HepG2 (cell line): ENCODE results near the gene ANKRD44. TPM values are rescaled to one million over a fixed set of nuclear protein-coding genes. Genes with fewer than 3 reads are reported as not detected.

Experiments
- ATAC-seq: fragments of 200-7000 bp; cut with Tn5 transposase; 3 replicates; pipeline ENCODE4 v1.9.1; 2020; ENCODE audit warnings: mild to moderate bottlenecking, moderate library complexity
- BruUV-seq: library from RNA; stranded (reverse); fragments of 400-500 nt; replicated peaks from 2 replicates; lab custom pipeline; 2021; lab: Mats Ljungman, UMichigan
- CTCF ChIA-PET: fragments of 300-600 bp; formaldehyde crosslinking; extraction: SDS; loops from one replicate; lab custom pipeline; 2021; ENCODE audit warnings: low total read pairs, inconsistent platforms, low intra/inter-chr PET ratio; lab: Yijun Ruan, JAX
- POLR2A ChIA-PET: fragments of 350-600 bp; sonication (Branson Sonifier 250); formaldehyde crosslinking; loops from one replicate; lab custom pipeline; 2020; ENCODE audit warnings: antibody characterized with exemption, inconsistent platforms; lab: Yijun Ruan, JAX
- DNase-seq: peaks from one replicate; pipeline ENCODE4 v3.0.0-alpha.2; 2015; ENCODE audit warnings: low spot score
- FAIRE-seq: peaks from 3 replicates; lab custom pipeline; 2011; peaks lifted over from hg19 to GRCh38; lab: Jason Lieb, UNC
- H2AFZ ChIP-seq: one replicate; pipeline ENCODE4 v1.6.1; 2011; ENCODE audit warnings: low read length, inconsistent platforms
- H3K27ac ChIP-seq: fragments of 300-600 bp; 3 replicates; pipeline ENCODE4 v1.8.0; 2011; ENCODE audit warnings: mixed run types, mild to moderate bottlenecking, mixed read lengths, low read length, inconsistent platforms; ENCODE audit not compliant: insufficient read depth; ENCODE audit errors: extremely low read length
- H3K27me3 ChIP-seq, 2 experiments: fragments of 200-600 bp in 1 of 2; 2 replicates in 1 of 2; 3 replicates in 1 of 2; pipeline versions ENCODE4 v1.6.0 to v1.8.0; 2011; ENCODE audit warnings: low read length in 2 of 2, mild to moderate bottlenecking in 2 of 2, moderate library complexity in 2 of 2, inconsistent platforms in 1 of 2; ENCODE audit not compliant: insufficient read depth in 2 of 2, control insufficient read depth in 1 of 2
- H3K36me3 ChIP-seq, 2 experiments: fragments of 200-600 bp in 1 of 2; replicated peaks in 1 of 2; 2 replicates in 1 of 2; 3 replicates in 1 of 2; pipeline versions ENCODE4 v1.5.1 to v1.8.0; 2011; ENCODE audit warnings: low read length in 2 of 2, inconsistent platforms in 1 of 2; ENCODE audit not compliant: insufficient read depth in 2 of 2, control insufficient read depth in 1 of 2
- H3K4me1 ChIP-seq: 2 replicates; pipeline ENCODE4 v1.5.1; 2012; ENCODE audit warnings: low read length, inconsistent platforms; ENCODE audit not compliant: insufficient read depth
- H3K4me2 ChIP-seq: 2 replicates; pipeline ENCODE4 v1.6.0; 2011; ENCODE audit warnings: low read depth, low read length, inconsistent platforms
- H3K4me3 ChIP-seq, 3 experiments: fragments of 200-600 bp in 1 of 3; sonication (generic), shearing (Covaris generic) in 1 of 3; replicated peaks in 1 of 3; 2 replicates each; pipeline ENCODE4 v1.5.1; 2011 to 2016; ENCODE audit warnings: low read length in 3 of 3, inconsistent platforms in 2 of 3, low read depth in 2 of 3, mild to moderate bottlenecking in 2 of 3, control low read depth in 1 of 3, mixed read lengths in 1 of 3; ENCODE audit not compliant: insufficient read depth in 1 of 3
- H3K79me2 ChIP-seq: one replicate; pipeline ENCODE4 v1.6.1; 2011; ENCODE audit warnings: low read length, inconsistent platforms; ENCODE audit not compliant: insufficient read depth
- H3K9ac ChIP-seq: 2 replicates; pipeline ENCODE4 v1.6.0; 2011; ENCODE audit warnings: mild to moderate bottlenecking, low read depth, low read length, inconsistent platforms; ENCODE audit not compliant: insufficient read depth
- H3K9me3 ChIP-seq: 2 replicates; pipeline ENCODE4 v1.5.1; 2012; ENCODE audit warnings: mild to moderate bottlenecking, low read length
- H4K20me1 ChIP-seq: 2 replicates; pipeline ENCODE4 v1.6.0; 2011; ENCODE audit warnings: inconsistent platforms, mild to moderate bottlenecking, low read length, moderate library complexity; ENCODE audit not compliant: insufficient read depth
- FOSL2 ChIP-seq: sonication (generic); formaldehyde crosslinking; IDR thresholded peaks from 2 replicates; pipeline ENCODE4 v1.4.0; 2020; ENCODE audit warnings: missing genetic modification reagents
- HDAC1 ChIP-seq: sonication (generic); formaldehyde crosslinking; IDR thresholded peaks from 2 replicates; pipeline ENCODE4 v1.5.1; 2020; ENCODE audit warnings: mild to moderate bottlenecking, missing genetic modification reagents
- HNF4G ChIP-seq, 2 experiments: sonication (generic) in 1 of 2; formaldehyde crosslinking in 1 of 2; IDR thresholded peaks; 2 replicates each; pipeline versions ENCODE4 v1.4.0 to v1.6.1; 2011 to 2020; ENCODE audit warnings: borderline replicate concordance in 2 of 2, low read depth in 2 of 2, mild to moderate bottlenecking in 2 of 2, low read length in 1 of 2, missing genetic modification reagents in 1 of 2, moderate library complexity in 1 of 2
- IKZF4 ChIP-seq: sonication (generic); formaldehyde crosslinking; IDR thresholded peaks from 2 replicates; pipeline ENCODE4 v1.5.1; 2020; ENCODE audit warnings: borderline replicate concordance, mild to moderate bottlenecking, low read depth, missing genetic modification reagents; ENCODE audit errors: not compliant biosample characterization
- MED1 ChIP-seq: sonication (generic); formaldehyde crosslinking; IDR thresholded peaks from 2 replicates; pipeline ENCODE4 v1.4.0; 2020; ENCODE audit warnings: missing genetic modification reagents
- MLXIP ChIP-seq: sonication (generic); formaldehyde crosslinking; IDR thresholded peaks from 2 replicates; pipeline ENCODE4 v1.9.0; 2021; ENCODE audit warnings: missing genetic modification reagents, borderline replicate concordance
- NBN ChIP-seq: fragments of 450-650 bp; conservative IDR thresholded peaks from 2 replicates; pipeline ENCODE4 v1.6.1; 2017
- NCOA1 ChIP-seq: sonication (generic); formaldehyde crosslinking; IDR thresholded peaks from 2 replicates; pipeline ENCODE4 v1.9.0; 2021; ENCODE audit warnings: missing genetic modification reagents
- NFE2L1 ChIP-seq: sonication (generic); formaldehyde crosslinking; IDR thresholded peaks from 2 replicates; pipeline ENCODE4 v1.4.0; 2020; ENCODE audit warnings: missing genetic modification reagents, mild to moderate bottlenecking, borderline replicate concordance
- NFIB ChIP-seq: sonication (generic); formaldehyde crosslinking; IDR thresholded peaks from 2 replicates; pipeline ENCODE4 v1.9.0; 2021; ENCODE audit warnings: missing genetic modification reagents, mild to moderate bottlenecking, borderline replicate concordance
- NFYB ChIP-seq: sonication (generic); formaldehyde crosslinking; IDR thresholded peaks from 2 replicates; pipeline ENCODE4 v1.4.0; 2020; ENCODE audit warnings: missing genetic modification reagents
- POLR2AphosphoS2 ChIP-seq: IDR thresholded peaks from 2 replicates; pipeline ENCODE4 v1.6.1; 2011; ENCODE audit warnings: low read depth, low read length, improper control_type of control experiment
- RAD21 ChIP-seq: fragments of 450-650 bp; formaldehyde crosslinking; IDR thresholded peaks from 2 replicates; pipeline ENCODE4 v1.5.0; 2020; ENCODE audit warnings: mild to moderate bottlenecking
- RXRB ChIP-seq: IDR thresholded peaks from 2 replicates; pipeline ENCODE4 v1.6.1; 2016; ENCODE audit warnings: borderline replicate concordance, missing genetic modification reagents, missing compliant biosample characterization
- TBX3 ChIP-seq: fragments of 450-650 bp; IDR thresholded peaks from 2 replicates; pipeline ENCODE4 v1.6.1; 2017; ENCODE audit warnings: antibody characterized with exemption, mild to moderate bottlenecking, inconsistent platforms, borderline replicate concordance
- TCF7L2 ChIP-seq: IDR thresholded peaks from 2 replicates; pipeline ENCODE4 v1.6.1; 2011; ENCODE audit warnings: mild to moderate bottlenecking, low read depth, low read length, moderate library complexity
- ZKSCAN1 ChIP-seq: fragments of 150-350 bp; IDR thresholded peaks from 2 replicates; pipeline ENCODE4 v1.6.1; 2014; ENCODE audit warnings: low read length
- ZNF205 ChIP-seq: IDR thresholded peaks from 2 replicates; pipeline ENCODE4 v1.6.1; 2018; ENCODE audit warnings: missing biosample characterization, missing genetic modification reagents
- ZNF660 ChIP-seq: sonication (generic); formaldehyde crosslinking; IDR thresholded peaks from 2 replicates; pipeline ENCODE4 v1.5.1; 2020; ENCODE audit warnings: mild to moderate bottlenecking, low read depth, missing genetic modification reagents, borderline replicate concordance
- WGBS: methylation state at CpG from one replicate; pipeline ENCODE4 v1.1.6; 2017; ENCODE audit warnings: low lambda C conversion rate; 5-methylcytosine and 5-hydroxymethylcytosine counted together
- in situ Hi-C: cut with HindIII; loops from 2 replicates; pipeline ENCODE4 v1.10.0; 2017; ENCODE audit warnings: low pct_unique_long_range_greater_than_20kb; ENCODE audit not compliant: extremely low pct_ligation_motif_present
- intact Hi-C: fragments of 100-400 bp; cut with micrococcal nuclease; formaldehyde crosslinking; loops from one replicate; pipeline ENCODE4 v1.10.0; 2022; ENCODE audit not compliant: unreplicated experiment
- polyA plus RNA-seq, 8 experiments: library from polyadenylated mRNA; depleted of rRNA in 3 of 8; stranded (reverse) in 7 of 8; unstranded in 1 of 8; fragments of >200 nt; fragmentation: Illumina TruSeq in 4 of 8; extraction: Trizol in 4 of 8; gene quantifications; 2 replicates each; pipeline versions ENCODE4 v1.2.1 to v1.2.3, GENCODE V29; 2011 to 2016; ENCODE audit warnings: low read depth in 4 of 8, missing spikeins in 1 of 8, mixed read lengths in 1 of 8; ENCODE audit not compliant: insufficient read depth in 1 of 8
- total RNA-seq, 5 experiments: library from RNA; depleted of rRNA; stranded (reverse); fragments of >200 nt; fragmentation: Illumina TruSeq; extraction: Trizol; gene quantifications; 2 replicates each; pipeline ENCODE4 v1.2.3, GENCODE V29; 2016; ENCODE audit warnings: low read depth in 1 of 5
- TF ChIP-seq, protein P1 (sequence below): sonication (generic); formaldehyde crosslinking; IDR thresholded peaks from 2 replicates; pipeline ENCODE4 v1.4.0; 2020; ENCODE audit warnings: mild to moderate bottlenecking, missing genetic modification reagents

Gene ANKRD44
- total and polyA plus RNA-seq, 2 of the 13 experiments (the other 11 are each of a cell fraction or from before 2014, with no cell fraction given), result 0.04 to 0.11 TPM

DNA sequence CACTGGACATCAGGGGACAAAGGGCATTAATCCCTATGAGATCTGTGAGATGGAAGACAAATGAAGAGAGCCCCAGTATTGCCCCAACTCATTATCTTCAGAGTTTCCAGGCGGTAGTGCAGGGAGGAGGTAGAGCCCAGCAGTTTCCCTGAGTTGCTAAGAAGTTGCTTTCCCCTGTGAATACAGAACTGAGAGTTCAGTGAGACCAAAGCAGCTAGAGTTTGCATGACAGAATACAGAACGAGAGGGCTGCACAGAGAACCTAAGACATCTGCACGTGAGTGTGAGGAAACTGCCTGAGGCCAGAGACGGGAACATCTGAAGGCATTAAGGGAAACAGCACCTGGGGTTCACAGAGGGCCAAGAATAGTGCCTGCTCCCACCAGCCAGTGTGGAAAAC lies 366.0 kb downstream of the ANKRD44 start:
- H3K9me3 ChIP-seq, result no peaks in the 10 kb centered on the region
- no peak overlapping the region for H3K27ac ChIP-seq
- no peak for FAIRE-seq
- H3K9ac ChIP-seq, result no peak overlapping the region
- H3K36me3 ChIP-seq, result no peaks in the 10 kb centered on the region
- DNase-seq, result no peak
- H3K4me1 ChIP-seq, result no peaks in the 10 kb centered on the region
- no TSS peak for BruUV-seq
- ATAC-seq, result peak; percentile 31; the same call in 1 of the 3 replicates
- 5% methylated on average over 4 of the region's 4 CpGs for WGBS
- H2AFZ ChIP-seq, result no peak overlapping the region
- in situ Hi-C loops, result no loop called here
- no peaks in the 10 kb centered on the region for H3K27me3 ChIP-seq
- no peaks in the 10 kb centered on the region for H4K20me1 ChIP-seq
- TF ChIP-seq ZNF660 (CRISPR knock-in tag) (no peak), NFYB (no peak), MED1 (no peak), MLXIP (CRISPR knock-in tag) (no peak), TBX3 (no peak), ZNF205 (CRISPR knock-in tag) (no peak), POLR2AphosphoS2 (no peak), NFE2L1 (CRISPR knock-in tag) (no peak), RAD21 (no peak), HDAC1 (CRISPR knock-in tag) (no peak), HNF4G (IDR thresholded peaks at IDR 0.05; ENCODE audit: borderline replicate concordance, low read depth, low read length) (no peak), HNF4G (CRISPR knock-in tag; IDR thresholded peaks at IDR 0.05; ENCODE audit: borderline replicate concordance, low read depth) (no peak), TCF7L2 (no peak), NBN (no peak), FOSL2 (CRISPR knock-in tag) (no peak), IKZF4 (CRISPR knock-in tag) (no peak), NFIB (no peak), NCOA1 (CRISPR knock-in tag) (no peak), RXRB (CRISPR knock-in tag) (no peak), ZKSCAN1 (no peak)
- TF ChIP-seq, protein P1, sequence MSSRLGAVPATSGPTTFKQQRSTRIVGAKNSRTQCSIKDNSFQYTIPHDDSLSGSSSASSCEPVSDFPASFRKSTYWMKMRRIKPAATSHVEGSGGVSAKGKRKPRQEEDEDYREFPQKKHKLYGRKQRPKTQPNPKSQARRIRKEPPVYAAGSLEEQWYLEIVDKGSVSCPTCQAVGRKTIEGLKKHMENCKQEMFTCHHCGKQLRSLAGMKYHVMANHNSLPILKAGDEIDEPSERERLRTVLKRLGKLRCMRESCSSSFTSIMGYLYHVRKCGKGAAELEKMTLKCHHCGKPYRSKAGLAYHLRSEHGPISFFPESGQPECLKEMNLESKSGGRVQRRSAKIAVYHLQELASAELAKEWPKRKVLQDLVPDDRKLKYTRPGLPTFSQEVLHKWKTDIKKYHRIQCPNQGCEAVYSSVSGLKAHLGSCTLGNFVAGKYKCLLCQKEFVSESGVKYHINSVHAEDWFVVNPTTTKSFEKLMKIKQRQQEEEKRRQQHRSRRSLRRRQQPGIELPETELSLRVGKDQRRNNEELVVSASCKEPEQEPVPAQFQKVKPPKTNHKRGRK (CRISPR knock-in tag), result no peak
- H3K4me3 ChIP-seq, result no peak overlapping the region
- no peak overlapping the region for H3K4me2 ChIP-seq
- intact Hi-C loops, result no loop called here
- CTCF ChIA-PET, result no interaction called here
- POLR2A ChIA-PET, result no interaction called here
- H3K79me2 ChIP-seq, result no peaks in the 10 kb centered on the region
